ENCODE results near the gene SMIM31.

Gene SMIM31

DNA sequence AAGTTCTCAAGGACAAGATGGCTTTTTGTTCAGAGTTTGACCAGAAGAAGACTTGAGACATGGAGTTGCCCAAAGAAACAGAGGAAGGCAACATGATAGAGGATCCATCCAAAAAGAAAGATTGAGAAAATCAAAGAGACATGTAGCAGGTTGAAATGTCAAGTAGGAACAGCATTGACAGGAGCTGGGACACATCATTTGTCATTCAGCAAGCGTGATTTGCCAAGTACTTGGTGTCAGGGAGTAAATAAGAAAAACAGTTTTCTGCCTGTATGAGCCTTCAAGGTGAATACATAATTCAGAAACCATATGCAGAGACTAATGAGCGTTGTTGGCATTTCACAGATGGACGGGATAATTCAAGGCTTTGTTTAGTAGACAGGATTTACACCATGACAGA lies 11.2 kb downstream of the SMIM31 start:
- no peak for DNase-seq (ENCODE audit: low spot score)
- no peak overlapping the region for H3K4me3 ChIP-seq
- H3K27ac ChIP-seq = no peak overlapping the region
- TF ChIP-seq, protein P1, sequence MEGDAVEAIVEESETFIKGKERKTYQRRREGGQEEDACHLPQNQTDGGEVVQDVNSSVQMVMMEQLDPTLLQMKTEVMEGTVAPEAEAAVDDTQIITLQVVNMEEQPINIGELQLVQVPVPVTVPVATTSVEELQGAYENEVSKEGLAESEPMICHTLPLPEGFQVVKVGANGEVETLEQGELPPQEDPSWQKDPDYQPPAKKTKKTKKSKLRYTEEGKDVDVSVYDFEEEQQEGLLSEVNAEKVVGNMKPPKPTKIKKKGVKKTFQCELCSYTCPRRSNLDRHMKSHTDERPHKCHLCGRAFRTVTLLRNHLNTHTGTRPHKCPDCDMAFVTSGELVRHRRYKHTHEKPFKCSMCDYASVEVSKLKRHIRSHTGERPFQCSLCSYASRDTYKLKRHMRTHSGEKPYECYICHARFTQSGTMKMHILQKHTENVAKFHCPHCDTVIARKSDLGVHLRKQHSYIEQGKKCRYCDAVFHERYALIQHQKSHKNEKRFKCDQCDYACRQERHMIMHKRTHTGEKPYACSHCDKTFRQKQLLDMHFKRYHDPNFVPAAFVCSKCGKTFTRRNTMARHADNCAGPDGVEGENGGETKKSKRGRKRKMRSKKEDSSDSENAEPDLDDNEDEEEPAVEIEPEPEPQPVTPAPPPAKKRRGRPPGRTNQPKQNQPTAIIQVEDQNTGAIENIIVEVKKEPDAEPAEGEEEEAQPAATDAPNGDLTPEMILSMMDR (IDR thresholded peaks at IDR 0.05) = no peak

DNA sequence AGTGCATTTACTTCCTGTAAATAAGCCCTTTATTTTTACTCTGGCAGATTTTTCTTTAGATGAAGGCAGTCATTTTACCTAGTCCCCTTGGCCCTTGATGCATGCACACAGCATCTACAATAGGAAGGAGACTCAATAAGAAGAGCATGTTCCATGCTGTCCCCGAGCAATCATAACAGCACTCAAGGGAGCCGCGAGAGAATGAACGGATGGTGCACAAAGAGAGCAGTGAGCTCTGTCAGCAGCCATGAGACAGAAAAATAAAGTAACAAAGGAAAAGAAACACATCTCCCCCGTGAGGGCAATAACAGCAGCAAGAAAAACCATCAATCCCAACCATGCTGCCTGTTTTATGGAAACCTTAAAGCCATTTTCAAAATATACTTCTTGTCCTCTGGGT lies 11.9 kb downstream of the SMIM31 start:
- H3K27ac ChIP-seq = no peak overlapping the region
- no peak for DNase-seq (ENCODE audit: low spot score)
- TF ChIP-seq, protein P1 (IDR thresholded peaks at IDR 0.05) = no peak
- H3K4me3 ChIP-seq = no peak overlapping the region

DNA sequence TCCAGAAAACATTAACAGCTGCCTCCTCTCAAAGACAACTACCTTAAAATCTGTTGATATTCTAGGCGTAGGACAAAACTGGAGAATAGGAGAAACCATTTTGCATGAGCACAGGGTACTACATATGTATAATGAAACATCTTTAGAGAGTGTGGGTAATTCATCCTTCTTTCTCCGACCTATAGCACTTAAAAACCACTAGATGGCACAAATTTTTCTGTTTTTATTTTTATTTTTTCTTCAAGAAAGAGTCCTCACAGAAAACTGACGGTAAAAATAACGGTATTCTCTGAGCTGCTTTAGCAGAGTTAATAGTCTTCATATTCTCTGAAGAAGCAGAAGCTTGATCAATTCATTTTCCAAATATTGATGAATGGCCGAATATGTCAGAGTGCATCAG lies 14.6 kb downstream of the SMIM31 start:
- TF ChIP-seq, protein P1 (IDR thresholded peaks at IDR 0.05) = no peak
- no peak overlapping the region for H3K4me3 ChIP-seq
- DNase-seq (ENCODE audit: low spot score) = no peak
- no peak overlapping the region for H3K27ac ChIP-seq

DNA sequence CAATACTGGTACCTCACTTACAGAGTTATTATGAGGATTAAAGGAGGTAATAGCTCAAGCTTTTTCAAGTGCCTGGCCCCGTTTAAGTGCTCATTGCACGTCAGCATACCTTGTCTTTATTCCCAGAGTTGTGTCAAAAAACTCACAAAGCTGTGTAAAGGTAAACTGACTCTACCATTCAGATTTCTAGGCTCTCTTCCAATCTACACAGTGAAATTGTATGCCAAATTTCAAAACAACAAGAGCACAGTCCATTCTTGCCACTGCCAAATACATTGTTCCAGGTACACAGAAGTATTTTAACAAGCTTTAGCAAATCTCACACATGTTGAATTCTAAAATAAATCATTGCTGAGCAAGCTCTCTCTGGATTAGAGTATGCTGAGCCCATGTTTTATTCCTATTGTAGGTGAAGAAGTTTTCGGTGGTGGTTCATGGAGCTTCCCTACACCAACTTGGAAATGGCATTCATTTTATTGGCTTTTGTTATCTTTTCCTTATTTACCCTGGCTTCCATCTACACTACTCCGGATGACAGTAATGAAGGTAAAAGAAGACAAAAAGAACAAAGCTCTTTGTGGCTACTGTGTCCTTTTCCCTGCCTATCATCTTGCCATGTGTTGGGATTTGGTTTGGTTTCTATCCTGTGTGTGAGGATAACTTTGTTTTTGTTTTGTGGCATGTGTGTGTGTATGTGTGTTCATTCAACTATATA lies 16.2 kb downstream of the SMIM31 start:
- Histone ChIP-seq H3K27ac (no peak overlapping the region), H3K4me3 (no peak overlapping the region)
- TF ChIP-seq, protein P1 (IDR thresholded peaks at IDR 0.05) = no peak
- DNase-seq (ENCODE audit: low spot score) = no peak

DNA sequence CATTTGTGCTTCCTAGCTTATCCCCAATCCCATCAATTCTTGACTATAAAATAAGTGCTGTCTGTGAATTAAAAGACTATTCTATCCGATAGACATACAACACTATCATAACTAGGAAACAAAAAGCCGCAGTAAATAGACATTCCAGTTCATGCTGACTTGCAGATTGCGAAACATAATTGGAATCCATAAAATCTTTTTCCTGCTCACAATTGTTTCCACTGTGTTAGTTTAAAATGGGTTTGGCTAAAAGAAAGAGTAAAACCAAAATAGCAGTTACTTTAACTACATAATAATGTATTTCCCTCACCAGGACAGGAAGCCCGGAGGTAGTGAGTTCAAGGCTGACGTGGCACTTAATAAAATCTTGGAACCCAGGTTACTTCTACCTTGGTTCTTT lies 17.2 kb downstream of the SMIM31 start:
- Histone ChIP-seq H3K27ac (no peak overlapping the region), H3K4me3 (no peak overlapping the region)
- TF ChIP-seq, protein P1 (IDR thresholded peaks at IDR 0.05) = no peak
- DNase-seq (ENCODE audit: low spot score) = no peak

DNA sequence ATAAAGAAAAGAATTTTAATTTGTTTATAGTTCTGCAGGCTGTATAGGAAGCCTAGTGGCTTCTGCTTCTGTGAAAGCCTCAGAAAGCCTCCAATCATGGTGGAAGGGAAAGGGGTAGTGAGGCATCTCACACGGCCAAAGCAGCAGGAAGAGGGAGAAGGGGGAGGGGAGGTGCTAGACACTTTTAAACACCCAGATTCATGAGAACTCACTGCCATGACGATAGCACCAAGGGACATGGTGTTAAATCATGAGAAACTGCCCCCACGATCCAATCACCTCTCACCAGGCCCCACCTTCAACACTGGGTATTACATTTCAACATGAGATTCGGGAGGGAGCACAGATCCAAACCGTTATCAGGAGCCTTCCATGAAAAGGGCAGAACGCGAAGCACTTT lies 18.1 kb downstream of the SMIM31 start:
- TF ChIP-seq, protein P1 (IDR thresholded peaks at IDR 0.05) = no peak
- no peak overlapping the region for H3K27ac ChIP-seq
- no peak for DNase-seq (ENCODE audit: low spot score)
- H3K4me3 ChIP-seq = no peak overlapping the region

DNA sequence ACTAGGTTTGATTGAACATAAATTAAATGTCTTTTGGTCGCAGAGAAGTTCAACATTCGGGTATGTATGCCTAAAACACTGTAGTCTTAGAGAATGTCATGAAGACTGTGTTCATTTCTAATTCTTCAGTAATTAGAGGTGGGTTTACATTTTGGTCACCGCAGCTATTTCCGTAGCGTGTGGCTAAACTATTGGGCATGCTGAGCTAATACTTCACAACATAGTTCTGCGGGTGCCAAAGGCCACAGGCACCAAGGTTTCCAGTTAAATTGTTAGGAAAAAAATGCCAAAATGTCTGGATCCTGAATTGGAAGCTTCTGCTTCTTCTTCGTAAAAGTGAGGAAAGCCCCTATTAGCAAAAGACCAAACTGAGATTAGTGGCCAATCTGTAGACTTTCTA lies 25.1 kb downstream of the SMIM31 start:
- no peak overlapping the region for H3K4me3 ChIP-seq
- TF ChIP-seq, protein P1 (IDR thresholded peaks at IDR 0.05) = no peak
- no peak overlapping the region for H3K27ac ChIP-seq
- DNase-seq (ENCODE audit: low spot score) = no peak

Data from coronary artery (tissue), 2 donors.